GM18511 (cell line): ENCODE results near the gene SFRP4.

Source experiments
- ATAC-seq: cut with Tn5 transposase; IDR thresholded peaks from one replicate; pipeline ENCODE4 v1.9.1; 2021; ENCODE audit warnings: mild to moderate bottlenecking, moderate library complexity; ENCODE audit not compliant: unreplicated experiment

SFRP4 gene

GRCh38 chr7:37927773-37928444 is 11.3 kb upstream of the SFRP4 start:
- ATAC-seq = no peak

- ATAC-seq = no peak
Observed at GRCh38 chr7:37925620-37926019, 9.0 kb upstream of the SFRP4 start.

GRCh38 chr7:37924491-37925041 is 7.9 kb upstream of the SFRP4 start:
- ATAC-seq = no peak

DNA sequence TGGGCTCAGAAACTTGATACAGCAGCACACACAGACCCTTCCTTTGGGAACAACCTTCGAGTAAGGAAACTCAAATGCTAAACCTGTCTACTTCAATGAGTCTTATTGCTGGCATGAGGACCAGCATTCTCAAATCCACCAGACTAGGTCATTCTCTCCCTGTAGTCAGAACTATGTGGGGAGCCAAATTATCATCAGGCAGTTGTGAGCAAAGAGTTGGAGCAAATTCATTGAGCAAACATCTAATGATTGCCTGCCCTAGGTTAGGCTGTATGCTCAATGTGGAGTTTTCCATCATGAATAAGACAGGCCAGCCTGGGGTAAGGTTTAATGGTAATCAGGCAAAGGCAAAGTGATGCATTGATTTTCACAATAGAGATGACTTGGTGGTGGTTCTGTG is 7.4 kb upstream of the SFRP4 start:
- no peak for ATAC-seq

DNA sequence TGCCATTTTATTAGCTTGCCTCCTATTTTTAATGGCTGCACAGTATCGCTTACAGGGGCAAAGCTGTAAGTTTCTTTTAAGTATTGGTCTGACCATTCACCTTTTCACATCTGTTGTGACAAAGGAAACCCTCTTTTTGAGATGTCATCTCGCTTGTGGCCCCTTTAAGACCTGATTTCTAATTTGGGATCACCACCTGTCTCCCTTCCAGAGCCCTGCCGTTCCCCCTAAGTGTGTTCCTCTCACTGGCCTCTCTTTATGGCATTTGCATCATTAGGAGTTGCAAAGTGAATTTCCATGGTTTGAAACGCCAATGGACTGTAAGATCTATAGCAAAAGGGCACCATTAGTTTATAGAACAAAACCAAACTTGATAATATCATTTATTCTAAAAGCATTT is 5.3 kb upstream of the SFRP4 start:
- no peak for ATAC-seq

DNA sequence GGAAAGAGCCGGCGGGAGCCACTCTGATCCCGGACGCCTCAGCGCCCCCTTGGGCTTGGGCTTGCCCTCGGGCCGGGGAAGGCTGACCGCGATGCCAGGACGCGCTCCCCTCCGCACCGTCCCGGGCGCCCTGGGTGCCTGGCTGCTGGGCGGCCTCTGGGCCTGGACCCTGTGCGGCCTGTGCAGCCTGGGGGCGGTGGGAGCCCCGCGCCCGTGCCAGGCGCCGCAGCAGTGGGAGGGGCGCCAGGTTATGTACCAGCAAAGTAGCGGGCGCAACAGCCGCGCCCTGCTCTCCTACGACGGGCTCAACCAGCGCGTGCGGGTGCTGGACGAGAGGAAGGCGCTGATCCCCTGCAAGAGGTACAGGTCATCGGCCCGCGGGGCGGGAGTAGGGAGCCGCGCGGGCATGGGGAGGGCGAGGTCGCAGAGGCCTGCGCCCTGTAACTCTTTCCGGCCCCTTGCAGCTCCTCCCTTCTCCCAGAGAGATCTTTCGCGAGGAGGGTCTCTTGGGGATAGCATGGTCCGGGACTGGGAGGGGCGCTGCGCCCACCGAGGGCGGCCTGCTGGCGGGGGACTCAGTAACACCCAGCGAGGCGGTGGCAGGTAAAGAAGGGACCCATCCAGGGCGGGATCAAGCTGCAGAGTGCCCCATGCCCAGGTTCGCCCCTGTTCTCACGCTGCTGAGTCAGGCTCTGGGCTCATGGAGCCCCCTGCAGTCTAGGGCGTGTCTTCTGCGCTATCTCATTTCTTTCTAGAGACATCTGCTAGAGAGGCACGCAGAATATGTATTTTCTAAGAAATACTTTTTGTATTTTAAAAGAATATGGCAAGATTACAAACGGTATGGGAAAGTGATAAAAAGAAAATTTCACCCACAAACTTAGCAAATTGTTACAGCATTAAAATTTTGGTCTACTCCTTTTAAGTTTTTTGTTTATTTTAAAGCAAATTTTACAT is 4.5 kb upstream of the SFRP4 start:
- ATAC-seq = peak; percentile 67

DNA sequence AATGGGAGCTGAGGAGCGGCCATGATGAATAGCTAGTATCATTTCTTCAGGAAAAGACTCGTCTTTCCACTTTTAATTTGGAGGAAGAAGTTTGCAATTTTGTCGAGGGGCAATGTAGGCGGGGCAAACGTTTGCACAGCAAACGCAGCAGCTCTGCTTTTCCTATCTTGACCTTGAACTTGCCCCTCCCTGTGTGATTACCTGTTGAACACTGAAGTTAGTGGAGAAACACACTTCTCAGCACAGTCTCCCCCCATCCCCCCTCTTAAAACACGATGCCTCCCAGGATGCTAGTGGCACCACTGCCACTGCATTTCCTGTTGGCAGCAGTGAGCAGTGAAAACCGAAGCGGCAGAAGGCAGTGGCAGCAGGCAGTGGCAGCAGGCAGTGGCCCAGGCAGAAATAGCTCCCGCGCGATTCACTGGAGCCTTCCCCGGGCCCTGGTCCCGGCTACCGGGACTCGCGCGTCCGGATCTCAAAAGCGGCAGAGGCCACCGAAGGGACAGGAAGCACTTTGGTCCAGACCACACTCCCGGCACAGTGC is 3.8 kb upstream of the SFRP4 start, which contains the start of gene EPDR1:
TSS of gene EPDR1 (plus strand) at position 336 of the 544 bp plus-strand sequence. CDS start 300 bp downstream, outside the sequence.
- ATAC-seq = peak; percentile 65

DNA sequence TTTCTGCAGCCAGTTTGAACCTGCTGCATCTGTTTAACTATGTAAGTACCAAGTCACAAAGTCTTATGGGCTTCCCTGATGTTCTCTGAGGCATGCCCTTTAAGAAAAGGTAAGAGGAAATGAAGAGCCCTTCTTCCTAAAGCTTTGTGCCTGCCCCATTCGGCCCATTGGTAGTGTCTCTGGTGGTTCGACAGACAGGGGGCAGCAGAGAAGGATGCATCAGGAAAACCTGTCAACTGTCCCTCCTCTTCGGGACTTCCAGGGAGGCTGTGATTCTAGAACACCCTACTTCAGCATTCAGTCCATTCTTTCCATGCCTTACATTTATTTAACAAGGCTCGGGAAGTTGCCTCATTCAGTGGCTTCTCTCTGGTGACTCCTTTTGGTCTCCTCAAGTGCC is 1.9 kb upstream of the SFRP4 start:
- ATAC-seq = no peak

GRCh38 chr7:37916017-37916672 is 472 bp downstream of the SFRP4 start:
- no peak for ATAC-seq

- peak; percentile 36 for ATAC-seq
Observed at GRCh38 chr7:37915438-37915837, 1.2 kb downstream of the SFRP4 start.

DNA sequence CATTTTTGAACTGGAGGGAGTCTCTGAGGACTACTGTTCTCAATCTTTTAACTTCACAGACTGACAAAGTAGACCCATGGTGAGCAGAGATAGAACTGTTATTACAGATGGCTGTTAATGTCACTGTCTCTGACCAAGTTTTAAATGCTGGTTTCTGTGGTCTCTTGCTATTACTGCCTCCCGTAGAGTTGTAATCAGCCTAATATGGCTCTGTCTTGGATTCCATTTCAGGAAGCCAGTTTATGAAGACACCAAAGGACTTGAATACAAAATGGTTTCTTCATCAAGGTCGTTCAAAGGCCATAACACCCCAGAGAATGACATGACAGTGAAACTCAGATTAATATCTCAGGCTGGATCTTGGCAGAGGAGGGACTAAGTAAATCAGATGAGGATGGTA is 3.9 kb downstream of the SFRP4 start:
- no peak for ATAC-seq

GRCh38 chr7:37908221-37908788 is 8.3 kb downstream of the SFRP4 start:
- no peak for ATAC-seq

DNA sequence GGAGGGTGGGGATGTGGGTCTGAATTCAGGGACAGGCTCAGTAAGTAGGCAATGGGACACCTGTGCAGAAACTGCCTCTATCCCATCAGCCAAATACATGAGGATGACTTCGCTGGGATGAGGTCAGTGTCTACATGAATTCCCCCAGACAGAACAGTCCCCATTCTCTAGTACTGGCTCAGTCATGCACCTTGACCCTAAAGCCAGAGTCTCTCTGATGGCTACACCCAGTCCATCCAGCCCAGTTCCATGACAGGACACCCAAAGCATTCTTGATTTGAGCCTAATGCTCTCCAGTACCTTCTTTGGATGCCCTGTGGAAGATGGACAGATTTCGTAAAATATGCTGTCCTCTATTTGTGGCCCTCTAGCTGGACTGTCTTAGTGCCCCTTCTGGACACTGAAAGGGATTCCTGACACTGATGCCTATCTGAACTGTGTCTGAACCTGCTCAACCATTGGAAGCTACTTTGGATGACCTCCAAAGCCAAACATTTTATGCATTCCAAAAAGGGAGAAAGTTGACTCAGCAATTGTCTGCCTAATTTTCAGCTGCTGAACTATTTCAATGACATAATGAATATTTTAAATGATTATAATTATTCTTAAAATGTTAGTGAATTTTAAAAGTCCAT is 14.6 kb downstream of the SFRP4 start:
- ATAC-seq = no peak

DNA sequence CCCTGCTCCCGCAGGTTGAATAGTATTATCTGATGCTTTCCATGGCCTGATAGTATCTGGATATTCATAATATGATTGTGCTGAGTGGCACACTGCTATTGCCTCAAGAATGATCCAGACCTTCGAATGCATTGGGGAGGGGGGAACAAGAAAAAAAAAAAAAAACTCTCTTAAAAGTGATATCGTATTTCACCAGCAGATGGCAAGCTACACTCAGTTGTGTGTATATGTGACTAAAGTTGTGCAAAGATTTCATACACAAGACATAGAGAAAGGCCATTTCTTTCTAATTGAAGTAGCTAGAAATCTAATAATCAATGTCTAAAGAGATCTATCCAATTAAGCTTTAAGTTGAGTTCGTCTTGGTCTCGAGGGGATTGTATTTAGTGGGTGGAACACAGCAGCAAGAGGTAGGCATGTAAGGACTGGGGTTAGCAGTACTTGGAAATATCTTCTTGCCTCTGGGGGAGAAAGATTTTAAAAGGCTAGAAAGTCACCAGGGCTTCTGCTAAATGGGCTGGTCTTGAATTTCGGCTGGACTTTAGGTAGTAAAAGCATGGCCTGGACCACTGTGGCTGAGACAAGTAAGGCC is 15.3 kb downstream of the SFRP4 start:
- ATAC-seq = no peak

DNA sequence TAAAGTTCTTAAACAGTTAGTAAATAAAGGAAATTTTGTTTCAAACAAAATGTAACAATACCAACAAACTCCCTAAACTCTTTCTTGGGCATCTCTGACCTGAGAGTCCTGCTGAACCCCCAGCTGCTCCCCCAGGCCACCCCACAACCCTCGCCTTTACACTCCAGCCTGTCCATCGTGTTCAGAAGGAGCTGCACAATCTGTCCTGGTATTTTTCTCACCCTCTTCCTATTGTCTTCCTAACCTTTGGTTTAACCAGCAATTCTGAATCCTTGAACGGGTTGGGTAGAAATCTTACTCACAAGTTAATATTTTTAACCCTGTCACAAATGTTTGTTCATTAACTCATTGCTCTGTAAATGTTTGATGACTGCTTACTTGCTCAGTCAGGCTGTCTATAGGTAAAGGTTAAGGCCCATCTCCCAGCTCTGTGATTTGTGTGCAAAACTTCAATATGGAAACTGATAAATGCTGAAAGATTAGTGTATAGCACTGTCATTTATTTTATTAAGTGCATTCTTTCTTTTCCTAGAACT is 16.8 kb downstream of the SFRP4 start:
- no peak for ATAC-seq

DNA sequence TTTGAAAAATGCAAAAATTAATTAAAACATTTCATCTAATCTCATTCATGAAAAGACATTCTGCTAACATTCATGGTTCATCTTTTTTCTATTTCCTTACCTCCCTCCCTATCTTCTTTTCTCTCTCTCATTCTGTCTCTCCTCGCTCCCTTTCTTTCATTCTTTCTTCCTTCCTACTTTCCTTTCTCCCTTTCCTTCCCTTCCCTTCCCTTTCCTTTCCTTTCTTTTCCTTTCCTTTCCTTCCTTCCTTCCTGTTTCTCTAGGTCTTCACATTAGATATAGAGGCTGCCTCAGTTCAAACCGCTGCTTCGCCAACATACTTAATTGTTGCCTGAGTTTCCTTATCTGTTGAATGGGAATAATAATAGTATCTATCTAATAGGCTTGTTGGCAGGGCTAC is 21.9 kb downstream of the SFRP4 start:
- ATAC-seq = no peak

DNA sequence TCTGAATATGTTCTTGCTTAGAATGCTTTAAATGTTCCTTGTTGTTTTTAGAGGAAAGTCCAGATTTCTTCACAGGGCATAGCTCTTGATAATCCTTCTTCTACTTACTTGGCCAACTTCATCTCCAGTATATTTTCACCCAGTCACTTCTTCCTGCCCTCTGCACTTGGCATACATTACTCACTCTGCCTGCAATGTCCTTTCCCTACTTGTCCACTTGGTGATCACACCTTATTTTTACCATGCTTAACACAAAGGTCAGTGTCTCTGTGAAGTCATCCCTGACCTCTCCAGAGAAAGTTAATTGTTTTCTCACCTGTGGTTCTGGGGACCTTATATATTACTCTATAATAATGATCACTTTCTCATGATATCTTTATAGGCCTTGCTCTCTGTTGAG is 23.3 kb downstream of the SFRP4 start:
- ATAC-seq = no peak

DNA sequence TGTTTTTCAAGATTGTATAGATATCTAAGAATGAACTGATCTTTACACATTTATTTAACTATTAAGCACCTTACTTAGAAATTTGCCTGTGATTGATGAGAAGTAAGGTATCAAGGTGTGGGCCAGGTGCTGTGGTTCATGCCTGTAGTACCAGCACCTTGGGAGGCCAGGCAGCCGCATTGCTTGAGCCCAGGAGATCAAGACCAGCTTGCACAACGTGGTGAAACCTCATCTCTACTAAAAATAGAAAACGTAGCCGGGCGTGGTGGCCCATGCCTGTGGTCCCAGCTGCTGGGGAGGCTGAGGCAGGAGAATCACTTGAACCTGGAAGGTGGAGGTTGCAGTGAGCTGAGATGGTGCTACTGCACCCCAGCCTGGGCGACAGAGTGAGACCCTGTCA is 34.5 kb downstream of the SFRP4 start:
- no peak for ATAC-seq
